Measurements from ENCODE around the gene SDE2. TPM values are rescaled to one million over a fixed set of nuclear protein-coding genes. Genes with fewer than 3 reads are reported as not detected.
"Not testable (repeated sequence)": the region's sequence is repeated elsewhere in the genome, so short reads cannot be mapped to it uniquely, and the experiment has no call there.

SDE2 gene
- total and polyA plus RNA-seq, 4 donors: 15.4 to 44.2 (median 18.0) TPM

DNA sequence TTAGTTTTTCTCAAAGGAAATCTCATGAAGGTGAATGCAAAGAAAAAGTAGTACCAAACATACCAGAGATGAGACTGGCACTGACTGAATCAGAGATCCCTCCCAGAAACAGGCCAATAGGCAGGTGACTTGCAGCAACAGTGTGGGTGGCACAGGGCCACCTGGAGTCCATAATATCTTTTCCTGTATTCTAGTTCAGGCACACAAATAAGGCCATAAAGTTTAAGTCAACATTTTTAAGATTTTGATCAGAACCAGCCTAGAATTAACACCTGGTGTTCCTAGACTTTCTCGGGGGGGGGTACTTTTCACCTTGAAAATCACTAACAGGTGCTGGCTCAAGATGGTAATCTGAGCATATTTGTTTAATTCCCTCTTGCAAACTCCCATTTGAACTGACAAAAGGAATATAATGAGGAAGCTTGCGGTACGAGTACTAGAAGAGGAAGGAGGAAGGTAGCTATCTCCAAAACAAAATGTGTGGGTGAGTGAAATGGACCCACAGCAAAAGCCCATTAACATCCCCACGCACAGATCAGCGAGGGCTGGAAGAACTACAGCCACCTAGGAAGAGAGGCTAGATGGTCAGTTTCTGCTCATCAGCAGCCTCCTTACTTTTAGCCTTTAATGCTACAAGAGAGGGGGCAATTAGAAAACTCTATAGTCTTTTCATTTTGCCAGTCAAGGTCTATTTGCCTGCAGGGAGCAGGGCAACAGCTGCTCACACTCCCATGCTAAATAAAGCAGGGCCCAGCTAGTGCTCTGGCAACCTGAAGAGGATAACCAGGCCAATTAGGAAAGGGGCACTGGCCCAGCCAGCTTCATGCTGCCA, 18.9 kb downstream of the SDE2 start:
- peaks cover 2% of the 10 kb centered on the region for H3K9me3 ChIP-seq (ENCODE audit: control insufficient read depth, insufficient read depth, low read length)
- H3K4me3 ChIP-seq (ENCODE audit: low read depth, low read length): no peak overlapping the region
- no peak for DNase-seq (ENCODE audit: low read depth in 4 of 6, low spot score in 6 of 6)
- H3K27ac ChIP-seq (ENCODE audit: low read depth, low read length): no peak overlapping the region
- peaks cover 3% of the 10 kb centered on the region for H3K4me1 ChIP-seq (ENCODE audit: control insufficient read depth, insufficient read depth, low read length)
- H3K36me3 ChIP-seq (ENCODE audit: control insufficient read depth, insufficient read depth, low read length): peaks cover 27% of the 10 kb centered on the region
- WGBS (ENCODE audit: insufficient coverage): no CpG with 5 or more reads among the region's 5 CpGs
- H3K27me3 ChIP-seq (ENCODE audit: control insufficient read depth, insufficient read depth, low read length): no peaks in the 10 kb centered on the region

DNA sequence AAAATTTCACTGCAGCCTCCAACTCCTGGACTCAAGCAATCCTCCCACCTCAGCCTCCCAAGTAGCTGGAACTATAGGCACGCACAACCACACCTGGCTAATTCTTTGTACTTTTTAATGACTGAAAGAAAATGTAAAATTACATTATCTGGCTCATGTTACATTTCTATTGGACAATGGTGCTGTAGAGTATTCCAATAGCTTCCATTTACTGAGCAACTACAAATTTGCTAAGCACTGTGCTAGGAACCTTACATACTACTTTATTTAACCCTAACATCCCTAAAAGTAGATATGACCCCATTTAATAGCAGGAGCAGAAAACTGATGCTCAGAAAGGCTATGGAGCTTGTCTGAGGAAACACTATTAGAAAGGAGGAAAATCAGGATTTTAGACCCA, 19.7 kb downstream of the SDE2 start:
- Histone ChIP-seq H3K36me3 (ENCODE audit: control insufficient read depth, insufficient read depth, low read length) (peaks cover 24% of the 10 kb centered on the region), H3K4me3 (ENCODE audit: low read depth, low read length) (no peak overlapping the region), H3K27ac (ENCODE audit: low read depth, low read length) (no peak overlapping the region), H3K9me3 (ENCODE audit: control insufficient read depth, insufficient read depth, low read length) (peaks cover 2% of the 10 kb centered on the region), H3K27me3 (ENCODE audit: control insufficient read depth, insufficient read depth, low read length) (no peaks in the 10 kb centered on the region), H3K4me1 (ENCODE audit: control insufficient read depth, insufficient read depth, low read length) (peaks cover 3% of the 10 kb centered on the region)
- no CpG with 5 or more reads among the region's 1 CpG for WGBS (ENCODE audit: insufficient coverage)
- DNase-seq (ENCODE audit: low read depth in 4 of 6, low spot score in 6 of 6): no peak

GRCh38 chr1:225977937-225978748, 21.0 kb downstream of the SDE2 start:
- DNase-seq (ENCODE audit: low read depth in 4 of 6, low spot score in 6 of 6): no peak
- H3K4me1 ChIP-seq (ENCODE audit: control insufficient read depth, insufficient read depth, low read length): peaks cover 3% of the 10 kb centered on the region
- peaks cover 2% of the 10 kb centered on the region for H3K9me3 ChIP-seq (ENCODE audit: control insufficient read depth, insufficient read depth, low read length)
- WGBS (ENCODE audit: insufficient coverage): 80% methylated on average over 13 of the region's 15 CpGs
- H3K36me3 ChIP-seq (ENCODE audit: control insufficient read depth, insufficient read depth, low read length): peaks cover 17% of the 10 kb centered on the region
- H3K27me3 ChIP-seq (ENCODE audit: control insufficient read depth, insufficient read depth, low read length): no peaks in the 10 kb centered on the region
- no peak overlapping the region for H3K4me3 ChIP-seq (ENCODE audit: low read depth, low read length)
- no peak overlapping the region for H3K27ac ChIP-seq (ENCODE audit: low read depth, low read length)

- not testable (repeated sequence) for H3K4me1 ChIP-seq (ENCODE audit: control insufficient read depth, insufficient read depth, low read length); H3K4me3 ChIP-seq (ENCODE audit: low read depth, low read length); H3K27ac ChIP-seq (ENCODE audit: low read depth, low read length); H3K9me3 ChIP-seq (ENCODE audit: control insufficient read depth, insufficient read depth, low read length); H3K36me3 ChIP-seq (ENCODE audit: control insufficient read depth, insufficient read depth, low read length); DNase-seq (ENCODE audit: low read depth in 4 of 6, low spot score in 6 of 6); H3K27me3 ChIP-seq (ENCODE audit: control insufficient read depth, insufficient read depth, low read length)
- 100% methylated on average over 1 of the region's 12 CpGs for WGBS (ENCODE audit: insufficient coverage)
Measured at GRCh38 chr1:225975146-225975545, 24.0 kb downstream of the SDE2 start.

GRCh38 chr1:225974454-225974853, 24.7 kb downstream of the SDE2 start:
- 90% methylated on average over 5 of the region's 10 CpGs for WGBS (ENCODE audit: insufficient coverage)
- peaks cover 3% of the 10 kb centered on the region for H3K4me1 ChIP-seq (ENCODE audit: control insufficient read depth, insufficient read depth, low read length)
- H3K9me3 ChIP-seq (ENCODE audit: control insufficient read depth, insufficient read depth, low read length): no peaks in the 10 kb centered on the region
- H3K27me3 ChIP-seq (ENCODE audit: control insufficient read depth, insufficient read depth, low read length): no peaks in the 10 kb centered on the region
- no peak for DNase-seq (ENCODE audit: low read depth in 4 of 6, low spot score in 6 of 6)
- H3K4me3 ChIP-seq (ENCODE audit: low read depth, low read length): no peak overlapping the region
- no peak overlapping the region for H3K27ac ChIP-seq (ENCODE audit: low read depth, low read length)
- H3K36me3 ChIP-seq (ENCODE audit: control insufficient read depth, insufficient read depth, low read length): peaks cover 9% of the 10 kb centered on the region

DNA sequence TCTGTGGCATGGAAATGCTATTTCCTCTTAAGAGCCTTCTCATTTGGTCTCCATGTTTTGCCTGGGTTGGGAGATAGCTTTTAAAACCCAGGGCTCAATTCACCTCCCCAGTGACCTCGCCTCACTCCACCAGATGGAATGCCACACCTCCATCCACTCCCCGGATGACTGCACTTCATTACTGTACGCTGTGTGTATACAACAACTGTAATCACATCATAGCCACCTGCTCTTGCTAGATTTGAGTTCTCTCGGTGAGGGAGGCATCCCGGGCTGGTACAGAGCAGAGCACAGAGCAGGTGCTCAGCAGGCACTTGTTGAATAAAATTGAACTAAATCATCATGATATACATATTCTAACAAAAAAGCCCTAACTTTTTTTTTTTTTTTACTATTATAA, 26.0 kb downstream of the SDE2 start:
- Histone ChIP-seq H3K9me3 (ENCODE audit: control insufficient read depth, insufficient read depth, low read length) (no peaks in the 10 kb centered on the region), H3K27me3 (ENCODE audit: control insufficient read depth, insufficient read depth, low read length) (no peaks in the 10 kb centered on the region), H3K4me1 (ENCODE audit: control insufficient read depth, insufficient read depth, low read length) (peaks cover 3% of the 10 kb centered on the region), H3K4me3 (ENCODE audit: low read depth, low read length) (no peak overlapping the region), H3K36me3 (ENCODE audit: control insufficient read depth, insufficient read depth, low read length) (peaks cover 8% of the 10 kb centered on the region), H3K27ac (ENCODE audit: low read depth, low read length) (no peak overlapping the region)
- 88% methylated on average over 2 of the region's 5 CpGs for WGBS (ENCODE audit: insufficient coverage)
- no peak for DNase-seq (ENCODE audit: low read depth in 4 of 6, low spot score in 6 of 6)

- H3K27me3 ChIP-seq (ENCODE audit: control insufficient read depth, insufficient read depth, low read length): no peaks in the 10 kb centered on the region
- WGBS (ENCODE audit: insufficient coverage): 90% methylated on average over 14 of the region's 15 CpGs
- no peak overlapping the region for H3K27ac ChIP-seq (ENCODE audit: low read depth, low read length)
- H3K4me1 ChIP-seq (ENCODE audit: control insufficient read depth, insufficient read depth, low read length): peaks cover 3% of the 10 kb centered on the region
- no peak overlapping the region for H3K4me3 ChIP-seq (ENCODE audit: low read depth, low read length)
- H3K36me3 ChIP-seq (ENCODE audit: control insufficient read depth, insufficient read depth, low read length): peaks cover 6% of the 10 kb centered on the region
- H3K9me3 ChIP-seq (ENCODE audit: control insufficient read depth, insufficient read depth, low read length): no peaks in the 10 kb centered on the region
- no peak for DNase-seq (ENCODE audit: low read depth in 4 of 6, low spot score in 6 of 6)
Measured at GRCh38 chr1:225972344-225973152, 26.6 kb downstream of the SDE2 start.

DNA sequence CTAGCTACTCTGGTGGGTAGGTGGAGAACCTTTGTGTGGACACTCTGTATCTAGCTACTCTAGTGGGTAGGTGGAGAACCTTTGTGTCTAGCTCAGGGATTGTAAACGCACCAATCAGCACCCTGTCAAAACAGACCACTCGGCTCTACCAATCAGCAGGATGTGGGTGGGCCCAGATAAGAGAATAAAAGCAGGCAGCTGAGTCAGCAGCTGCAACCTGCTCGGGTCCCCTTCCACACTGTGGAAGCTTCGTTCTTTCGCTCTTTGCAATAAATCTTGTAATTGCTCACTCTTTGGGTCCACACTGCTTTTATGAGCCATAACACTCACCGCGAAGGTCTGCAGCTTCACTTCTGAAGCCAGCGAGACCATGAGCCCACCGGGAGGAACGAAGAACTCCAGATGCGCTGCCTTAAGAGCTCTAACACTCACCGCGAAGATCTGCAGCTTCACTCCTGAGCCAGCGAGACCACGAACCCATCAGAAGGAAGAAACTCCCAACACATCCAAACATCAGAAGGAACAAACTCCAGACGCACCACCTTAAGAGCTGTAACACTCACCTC, 28.5 kb downstream of the SDE2 start:
- H3K4me1 ChIP-seq (ENCODE audit: control insufficient read depth, insufficient read depth, low read length); DNase-seq (ENCODE audit: low read depth in 4 of 6, low spot score in 6 of 6); H3K27me3 ChIP-seq (ENCODE audit: control insufficient read depth, insufficient read depth, low read length); H3K4me3 ChIP-seq (ENCODE audit: low read depth, low read length); H3K27ac ChIP-seq (ENCODE audit: low read depth, low read length); H3K36me3 ChIP-seq (ENCODE audit: control insufficient read depth, insufficient read depth, low read length); H3K9me3 ChIP-seq (ENCODE audit: control insufficient read depth, insufficient read depth, low read length): not testable (repeated sequence)
- WGBS (ENCODE audit: insufficient coverage): 89% methylated on average over 14 of the region's 16 CpGs

- 97% methylated on average over 24 of the region's 28 CpGs for WGBS (ENCODE audit: insufficient coverage)
- H3K4me3 ChIP-seq (ENCODE audit: low read depth, low read length); H3K27me3 ChIP-seq (ENCODE audit: control insufficient read depth, insufficient read depth, low read length); H3K27ac ChIP-seq (ENCODE audit: low read depth, low read length); DNase-seq (ENCODE audit: low read depth in 4 of 6, low spot score in 6 of 6); H3K9me3 ChIP-seq (ENCODE audit: control insufficient read depth, insufficient read depth, low read length); H3K4me1 ChIP-seq (ENCODE audit: control insufficient read depth, insufficient read depth, low read length); H3K36me3 ChIP-seq (ENCODE audit: control insufficient read depth, insufficient read depth, low read length): not testable (repeated sequence)
Measured at GRCh38 chr1:225969751-225970150, 29.4 kb downstream of the SDE2 start.

All from spinal cord (tissue), 10 donors.